CD8-positive, alpha-beta memory T cell (primary cell): ENCODE results near the gene TAS2R30. TPM values are rescaled to one million over a fixed set of nuclear protein-coding genes. Genes with fewer than 3 reads are reported as not detected.
A peak's percentile ranks its signal among the peaks of the same experiment; 100 is the strongest.

Experiments
- CTCF ChIA-PET: fragments of 350-600 bp; sonication (Branson Sonifier 250); formaldehyde crosslinking; loops from one replicate; lab custom pipeline; 2021; ENCODE audit warnings: antibody characterized with exemption; lab: Charles Lee
- POLR2A ChIA-PET: fragments of 350-600 bp; sonication (Branson Sonifier 250); formaldehyde crosslinking; loops from one replicate; lab custom pipeline; 2021; ENCODE audit warnings: antibody characterized with exemption; lab: Charles Lee
- DNase-seq, 5 donors: peaks; one replicate each; pipeline versions ENCODE4 v3.0.0 to v3.0.0-alpha.2; 2020 to 2022; ENCODE audit warnings: mixed read lengths in 1 of 5
- H3K27ac ChIP-seq: one replicate; pipeline ENCODE4 v1.7.0; 2013; ENCODE audit warnings: low read depth, mild to moderate bottlenecking, low read length, moderate library complexity
- H3K27me3 ChIP-seq: 2 replicates; pipeline ENCODE4 v1.7.0; 2013; ENCODE audit warnings: low read length, mild to moderate bottlenecking; ENCODE audit not compliant: insufficient read depth, poor library complexity, severe bottlenecking
- H3K36me3 ChIP-seq: 2 replicates; pipeline ENCODE4 v1.7.0; 2013; ENCODE audit warnings: mild to moderate bottlenecking, low read length, moderate library complexity; ENCODE audit not compliant: insufficient read depth
- H3K4me1 ChIP-seq: 2 replicates; pipeline ENCODE4 v1.7.0; 2013; ENCODE audit warnings: mild to moderate bottlenecking, low read length, moderate library complexity; ENCODE audit not compliant: insufficient read depth
- H3K4me3 ChIP-seq: 2 replicates; pipeline ENCODE4 v1.7.0; 2013; ENCODE audit warnings: mild to moderate bottlenecking, low read length
- H3K9me3 ChIP-seq: 2 replicates; pipeline ENCODE4 v1.7.0; 2013; ENCODE audit warnings: mild to moderate bottlenecking, low read length
- H3K27ac Mint-ChIP-seq, 8 donors: one replicate each; pipeline ENCODE4 v1.8.0; 2020 to 2021; ENCODE audit warnings: mixed read lengths in 8 of 8, mild to moderate bottlenecking in 6 of 8, inconsistent platforms in 3 of 8, moderate library complexity in 3 of 8
- H3K27me3 Mint-ChIP-seq, 2 donors: one replicate each; pipeline ENCODE4 v1.8.0; 2020 to 2021; ENCODE audit warnings: mixed read lengths in 2 of 2, mild to moderate bottlenecking in 1 of 2, moderate library complexity in 1 of 2
- H3K36me3 Mint-ChIP-seq, 3 donors: one replicate each; pipeline ENCODE4 v1.8.0; 2020 to 2021; ENCODE audit warnings: mixed read lengths in 3 of 3, inconsistent platforms in 1 of 3, mild to moderate bottlenecking in 1 of 3
- H3K4me1 Mint-ChIP-seq, 3 donors: one replicate each; pipeline ENCODE4 v1.8.0; 2020 to 2021; ENCODE audit warnings: mixed read lengths in 3 of 3, inconsistent platforms in 1 of 3, mild to moderate bottlenecking in 1 of 3
- H3K4me3 Mint-ChIP-seq, 7 donors: one replicate each; pipeline ENCODE4 v1.8.0; 2020 to 2021; ENCODE audit warnings: mixed read lengths in 7 of 7, mild to moderate bottlenecking in 6 of 7, moderate library complexity in 4 of 7, inconsistent platforms in 2 of 7
- H3K9me3 Mint-ChIP-seq, 5 donors: one replicate each; pipeline ENCODE4 v1.8.0; 2020 to 2022; ENCODE audit warnings: mixed read lengths in 5 of 5, mild to moderate bottlenecking in 3 of 5, moderate library complexity in 2 of 5, inconsistent platforms in 1 of 5
- polyA plus RNA-seq: library from polyadenylated mRNA; unstranded; fragments of 300-500 nt; fragmentation: Illumina TruSeq; gene quantifications from one replicate; pipeline ENCODE4 v1.2.3, GENCODE V29; 2021
- total RNA-seq, 2 experiments: library from RNA; stranded (reverse); gene quantifications; one replicate each; pipeline ENCODE4 v1.2.3, GENCODE V29; 2021

The TAS2R30 gene
- total and polyA plus RNA-seq, 3 experiments from 2014 or later, result 0.94 to 1.3 TPM; not detected in 1

DNA sequence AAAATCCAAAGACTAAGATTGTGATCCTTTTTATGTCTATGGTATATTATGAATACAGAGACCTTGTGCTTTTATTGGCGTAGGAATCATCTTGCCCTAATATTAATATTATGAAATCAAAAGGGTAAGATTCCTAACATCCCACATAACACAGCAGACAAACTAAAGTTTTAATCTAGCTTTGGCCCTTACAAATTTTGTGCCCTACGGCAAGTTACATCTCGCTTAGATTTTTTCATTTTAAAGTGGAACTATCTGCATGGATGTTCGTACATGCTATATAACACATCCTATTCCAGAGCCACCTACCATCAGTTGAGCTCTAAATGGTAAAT is 36.3 kb upstream of the TAS2R30 start:
- no peak for DNase-seq
- Mint-ChIP-seq H3K36me3 (peaks cover 9 to 55% (median 23%) of the 10 kb centered on the region in 3 donors), H3K4me1 (peaks cover 66 to 85% (median 74%) of the 10 kb centered on the region in 3 donors), H3K27ac (peak overlapping the region; percentile 86 to 100 (median 91)), H3K4me3 (peak overlapping the region; percentile 95 to 99 (median 98)), H3K27me3 (no peaks in the 10 kb centered on the region), H3K9me3 (no peaks in the 10 kb centered on the region)
- no peaks in the 10 kb centered on the region for H3K9me3 ChIP-seq
- H3K4me3 ChIP-seq, result peak overlapping the region; percentile 59
- H3K27me3 ChIP-seq, result no peaks in the 10 kb centered on the region
- POLR2A ChIA-PET, result interaction anchor here (0.5 to 1.3 kb wide), 4 partner anchors 10 to 1902 kb away, joined by 3 to 5 read pairs (median 3); no protein-coding TSS in a partner anchor
- peak overlapping the region; percentile 75 for H3K27ac ChIP-seq
- peaks cover 32% of the 10 kb centered on the region for H3K4me1 ChIP-seq
- CTCF ChIA-PET, result interaction anchor here (1.2 to 2.0 kb wide), 5 partner anchors 8 to 315 kb away, joined by 3 to 8 read pairs (median 4); no protein-coding TSS in a partner anchor
- no peaks in the 10 kb centered on the region for H3K36me3 ChIP-seq

GRCh38 chr12:11166300-11166699 is 31.9 kb upstream of the TAS2R30 start:
- Histone ChIP-seq H3K27ac (no peak overlapping the region), H3K36me3 (no peaks in the 10 kb centered on the region), H3K4me1 (peaks cover 18% of the 10 kb centered on the region), H3K4me3 (no peak overlapping the region), H3K9me3 (no peaks in the 10 kb centered on the region), H3K27me3 (no peaks in the 10 kb centered on the region)
- DNase-seq, result no peak
- ChIA-PET CTCF (no interaction called here), POLR2A (no interaction called here)
- no peak overlapping the region for H3K27ac Mint-ChIP-seq
- H3K4me1 Mint-ChIP-seq, result peaks cover 77 to 93% (median 90%) of the 10 kb centered on the region in 3 donors
- no peaks in the 10 kb centered on the region for H3K27me3 Mint-ChIP-seq
- no peak overlapping the region for H3K4me3 Mint-ChIP-seq
- H3K36me3 Mint-ChIP-seq, result peaks cover 9 to 54% (median 23%) of the 10 kb centered on the region in 3 donors
- H3K9me3 Mint-ChIP-seq, result no peaks in the 10 kb centered on the region

DNA sequence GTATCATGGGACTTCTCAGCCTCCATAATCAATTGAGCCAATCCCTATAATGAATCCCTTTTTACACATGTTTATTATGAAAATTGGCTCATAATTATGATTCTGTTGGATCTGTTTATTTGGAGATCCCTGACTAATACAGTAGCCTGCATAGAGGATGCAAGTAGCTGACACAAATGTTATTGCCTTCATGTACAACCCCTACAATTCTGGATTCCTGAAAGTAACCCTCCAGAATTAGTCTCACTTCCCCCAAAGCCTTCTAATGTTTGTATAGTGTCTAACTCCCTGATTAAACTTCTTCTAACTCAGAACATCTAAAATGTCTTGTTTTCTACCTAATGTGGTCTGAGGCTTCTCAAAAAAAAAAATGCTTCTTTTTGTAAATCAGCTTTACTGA is 29.9 kb upstream of the TAS2R30 start:
- Mint-ChIP-seq H3K4me1 (peaks cover 74 to 93% (median 90%) of the 10 kb centered on the region in 3 donors), H3K27ac (peak overlapping the region in 2 of 8 donors; percentile 5 to 6), H3K9me3 (no peaks in the 10 kb centered on the region), H3K4me3 (no peak overlapping the region), H3K27me3 (no peaks in the 10 kb centered on the region), H3K36me3 (peaks cover 11 to 60% (median 21%) of the 10 kb centered on the region in 3 donors)
- no peaks in the 10 kb centered on the region for H3K36me3 ChIP-seq
- no peaks in the 10 kb centered on the region for H3K9me3 ChIP-seq
- CTCF ChIA-PET, result no interaction called here
- DNase-seq, result no peak
- POLR2A ChIA-PET, result no interaction called here
- no peak overlapping the region for H3K4me3 ChIP-seq
- no peak overlapping the region for H3K27ac ChIP-seq
- peaks cover 4% of the 10 kb centered on the region for H3K4me1 ChIP-seq
- H3K27me3 ChIP-seq, result no peaks in the 10 kb centered on the region

DNA sequence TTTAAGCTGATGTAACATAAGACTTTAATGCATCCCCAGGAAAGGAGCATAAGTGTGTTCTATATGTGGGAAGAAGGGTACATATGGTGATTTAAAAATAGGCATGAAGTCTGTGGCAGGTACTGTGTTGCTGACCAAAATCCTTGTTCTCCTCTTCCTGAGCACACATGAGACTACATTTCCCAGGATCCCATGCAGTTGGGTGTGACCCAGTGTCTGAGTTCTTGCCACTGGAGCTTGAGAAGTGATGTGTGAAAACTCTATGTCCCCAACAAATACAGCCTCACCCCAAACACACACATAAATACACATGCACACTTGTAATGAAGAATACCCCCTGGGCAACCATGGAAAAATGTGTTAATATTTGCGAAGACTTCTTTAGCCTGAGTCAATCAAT is 28.1 kb upstream of the TAS2R30 start:
- CTCF ChIA-PET, result interaction anchor here (1.2 kb wide), 1 partner anchor 9 kb away, joined by 3 read pairs; the partner anchor contains the start of gene SMIM10L1
- H3K9me3 Mint-ChIP-seq, result peaks cover 0 to 3% (median 0%) of the 10 kb centered on the region in 5 donors
- no peak overlapping the region for H3K27ac ChIP-seq
- peaks cover 6 to 55% (median 13%) of the 10 kb centered on the region in 3 donors for H3K36me3 Mint-ChIP-seq
- POLR2A ChIA-PET, result interaction anchor here (1.3 kb wide), 1 partner anchor 9 kb away, joined by 3 read pairs; no protein-coding TSS in a partner anchor
- H3K27me3 ChIP-seq, result no peaks in the 10 kb centered on the region
- peaks cover 68 to 90% (median 85%) of the 10 kb centered on the region in 3 donors for H3K4me1 Mint-ChIP-seq
- no peaks in the 10 kb centered on the region for H3K27me3 Mint-ChIP-seq
- no peaks in the 10 kb centered on the region for H3K36me3 ChIP-seq
- peak overlapping the region in 2 of 8 donors; percentile 4 to 17 for H3K27ac Mint-ChIP-seq
- H3K4me1 ChIP-seq, result no peaks in the 10 kb centered on the region
- H3K4me3 ChIP-seq, result no peak overlapping the region
- H3K9me3 ChIP-seq, result no peaks in the 10 kb centered on the region
- no peak for DNase-seq
- H3K4me3 Mint-ChIP-seq, result no peak overlapping the region

- H3K27ac Mint-ChIP-seq, result no peak overlapping the region
- H3K9me3 Mint-ChIP-seq, result peaks cover 3 to 10% (median 5%) of the 10 kb centered on the region in 5 donors
- H3K27me3 Mint-ChIP-seq, result no peaks in the 10 kb centered on the region
- Histone ChIP-seq H3K9me3 (no peaks in the 10 kb centered on the region), H3K4me3 (no peak overlapping the region), H3K36me3 (no peaks in the 10 kb centered on the region), H3K27ac (no peak overlapping the region), H3K4me1 (no peaks in the 10 kb centered on the region), H3K27me3 (no peaks in the 10 kb centered on the region)
- no peak for DNase-seq
- peaks cover 46 to 71% (median 65%) of the 10 kb centered on the region in 3 donors for H3K4me1 Mint-ChIP-seq
- POLR2A ChIA-PET, result no interaction called here
- peaks cover 7 to 49% (median 21%) of the 10 kb centered on the region in 3 donors for H3K36me3 Mint-ChIP-seq
- CTCF ChIA-PET, result no interaction called here
- peak overlapping the region in 1 of 7 donors; percentile 20 for H3K4me3 Mint-ChIP-seq
Observed at GRCh38 chr12:11158885-11159444, 24.5 kb upstream of the TAS2R30 start.

- ChIA-PET CTCF (no interaction called here), POLR2A (no interaction called here)
- H3K4me1 ChIP-seq, result no peaks in the 10 kb centered on the region
- Mint-ChIP-seq H3K27me3 (no peaks in the 10 kb centered on the region), H3K27ac (no peak overlapping the region), H3K36me3 (peaks cover 5 to 34% (median 32%) of the 10 kb centered on the region in 3 donors), H3K9me3 (peaks cover 6 to 10% (median 7%) of the 10 kb centered on the region in 5 donors), H3K4me3 (no peak overlapping the region), H3K4me1 (peaks cover 27 to 48% (median 36%) of the 10 kb centered on the region in 3 donors)
- H3K27me3 ChIP-seq, result no peaks in the 10 kb centered on the region
- H3K9me3 ChIP-seq, result no peaks in the 10 kb centered on the region
- H3K4me3 ChIP-seq, result no peak overlapping the region
- DNase-seq, result no peak
- H3K36me3 ChIP-seq, result no peaks in the 10 kb centered on the region
- no peak overlapping the region for H3K27ac ChIP-seq
Observed at GRCh38 chr12:11154400-11154925, 20.0 kb upstream of the TAS2R30 start.

DNA sequence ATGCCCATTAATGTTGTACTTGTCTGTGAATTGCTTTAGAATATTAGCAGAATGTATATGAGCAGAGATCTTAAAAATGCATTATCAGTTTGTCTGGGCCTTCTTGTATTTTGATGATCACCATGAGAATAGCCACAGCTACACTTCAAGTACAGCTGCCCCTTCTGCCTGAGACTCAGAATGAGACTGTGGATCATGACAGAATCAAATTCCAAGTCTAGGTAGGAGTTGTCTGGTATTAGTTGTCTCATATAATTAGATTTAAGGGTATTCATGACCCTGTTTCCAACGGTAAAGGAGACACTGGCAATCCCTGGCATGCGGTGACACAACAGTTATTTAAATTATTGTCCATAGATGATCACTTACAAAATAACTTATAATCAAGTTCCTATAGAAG is 18.3 kb upstream of the TAS2R30 start:
- H3K9me3 ChIP-seq, result no peaks in the 10 kb centered on the region
- H3K4me1 Mint-ChIP-seq, result peaks cover 16 to 34% (median 21%) of the 10 kb centered on the region in 3 donors
- no peaks in the 10 kb centered on the region for H3K4me1 ChIP-seq
- no peak overlapping the region for H3K27ac ChIP-seq
- no peaks in the 10 kb centered on the region for H3K27me3 ChIP-seq
- POLR2A ChIA-PET, result no interaction called here
- no peak overlapping the region for H3K4me3 ChIP-seq
- CTCF ChIA-PET, result no interaction called here
- DNase-seq, result no peak
- peaks cover 3 to 10% (median 7%) of the 10 kb centered on the region in 5 donors for H3K9me3 Mint-ChIP-seq
- no peak overlapping the region for H3K4me3 Mint-ChIP-seq
- no peaks in the 10 kb centered on the region for H3K27me3 Mint-ChIP-seq
- no peak overlapping the region for H3K27ac Mint-ChIP-seq
- H3K36me3 Mint-ChIP-seq, result peaks cover 5 to 34% (median 23%) of the 10 kb centered on the region in 3 donors
- no peaks in the 10 kb centered on the region for H3K36me3 ChIP-seq

DNA sequence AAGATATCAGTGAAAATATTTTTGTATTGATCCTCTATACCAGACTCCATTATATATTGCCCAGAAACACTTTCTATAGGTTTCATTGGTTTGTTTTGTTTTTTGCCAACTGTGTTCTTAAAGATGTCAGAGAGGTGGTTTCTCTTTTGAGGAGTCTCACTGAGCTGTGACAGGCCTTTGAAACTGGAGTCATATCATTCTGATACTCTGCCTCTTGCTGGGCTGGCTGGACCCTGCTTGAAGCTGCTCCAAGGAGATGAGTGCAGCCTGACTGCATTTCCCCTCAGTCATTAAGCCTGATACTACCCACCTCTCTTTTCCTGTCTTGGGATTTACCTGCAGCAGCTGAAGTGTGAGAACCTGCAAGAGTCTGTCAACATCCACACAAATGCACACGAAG is 16.4 kb upstream of the TAS2R30 start:
- peaks cover 3 to 31% (median 19%) of the 10 kb centered on the region in 3 donors for H3K36me3 Mint-ChIP-seq
- Histone ChIP-seq H3K4me1 (no peaks in the 10 kb centered on the region), H3K36me3 (no peaks in the 10 kb centered on the region), H3K27ac (no peak overlapping the region), H3K27me3 (no peaks in the 10 kb centered on the region), H3K4me3 (no peak overlapping the region), H3K9me3 (no peaks in the 10 kb centered on the region)
- peaks cover 10 to 26% (median 13%) of the 10 kb centered on the region in 3 donors for H3K4me1 Mint-ChIP-seq
- no peak overlapping the region for H3K4me3 Mint-ChIP-seq
- no peak for DNase-seq
- H3K27ac Mint-ChIP-seq, result no peak overlapping the region
- peaks cover 1 to 4% (median 3%) of the 10 kb centered on the region in 5 donors for H3K9me3 Mint-ChIP-seq
- ChIA-PET CTCF (no interaction called here), POLR2A (no interaction called here)
- H3K27me3 Mint-ChIP-seq, result no peaks in the 10 kb centered on the region
